ENCODE measurements around the gene GJD4.

GRCh38 chr10:35569111-35569707 lies 35.9 kb upstream of the GJD4 start:
- no peak for TF ChIP-seq CTCF (conservative IDR thresholded peaks at IDR 0.05; ENCODE audit: low read depth, low read length)
- TF ChIP-seq EZH2 (IDR thresholded peaks at IDR 0.05; ENCODE audit: borderline replicate concordance, low read depth, low read length, poor library complexity, severe bottlenecking): no peak
